B cell (primary cell): ENCODE results near the gene FAR1.

Experiments
- CTCF ChIP-seq: fragments of 200-600 bp; IDR thresholded peaks from one replicate; pipeline ENCODE4 v1.8.0; 2022; ENCODE audit warnings: antibody characterized with exemption, mild to moderate bottlenecking
- EZH2 ChIP-seq: IDR thresholded peaks from 2 replicates; pipeline ENCODE4 v1.6.1; 2012; ENCODE audit warnings: borderline replicate concordance, low read depth, mild to moderate bottlenecking, moderate library complexity, low read length; ENCODE audit not compliant: insufficient read depth, poor library complexity, severe bottlenecking

GRCh38 chr11:13669544-13670488, 1.3 kb downstream of the FAR1 start:
- no peak for TF ChIP-seq CTCF
- TF ChIP-seq EZH2, result no peak
